H9 (cell line): ENCODE results near the gene SHC4. TPM values are rescaled to one million over a fixed set of nuclear protein-coding genes. Genes with fewer than 3 reads are reported as not detected.

ENCODE experiments used
- DNase-seq: peaks from one replicate; pipeline ENCODE4 v3.0.0-alpha.2; 2017
- H2AFZ ChIP-seq: one replicate; pipeline ENCODE4 v1.6.1; 2013; ENCODE audit warnings: mild to moderate bottlenecking, low read length, control low read depth, moderate library complexity
- H2AK5ac ChIP-seq: 2 replicates; pipeline ENCODE4 v1.6.1; 2013; ENCODE audit warnings: low read length, control low read depth, mixed read lengths; ENCODE audit not compliant: insufficient read length
- H2BK120ac ChIP-seq: one replicate; pipeline ENCODE4 v1.6.1; 2013; ENCODE audit warnings: low read depth, mild to moderate bottlenecking, low read length, control low read depth, inconsistent platforms; ENCODE audit not compliant: poor library complexity, severe bottlenecking
- H2BK12ac ChIP-seq: 2 replicates; pipeline ENCODE4 v1.6.1; 2013; ENCODE audit warnings: low read length, control low read depth, mixed read lengths, low read depth; ENCODE audit not compliant: insufficient read length
- H2BK15ac ChIP-seq: 2 replicates; pipeline ENCODE4 v1.6.1; 2013; ENCODE audit warnings: low read depth, low read length, control low read depth
- H2BK20ac ChIP-seq: one replicate; pipeline ENCODE4 v1.6.1; 2013; ENCODE audit warnings: low read depth, mild to moderate bottlenecking, low read length, control low read depth, inconsistent platforms; ENCODE audit not compliant: poor library complexity, severe bottlenecking
- H2BK5ac ChIP-seq: 2 replicates; pipeline ENCODE4 v1.6.1; 2013; ENCODE audit warnings: low read length, control low read depth, mixed read lengths; ENCODE audit not compliant: insufficient read length
- H3K14ac ChIP-seq: 2 replicates; pipeline ENCODE4 v1.6.1; 2013; ENCODE audit warnings: low read length, control low read depth; ENCODE audit not compliant: insufficient read depth
- H3K18ac ChIP-seq: 2 replicates; pipeline ENCODE4 v1.6.1; 2013; ENCODE audit warnings: low read depth, mild to moderate bottlenecking, mixed read lengths, low read length, control low read depth; ENCODE audit not compliant: insufficient read length
- H3K23ac ChIP-seq: 2 replicates; pipeline ENCODE4 v1.6.1; 2013; ENCODE audit warnings: low read length, control low read depth, mixed read lengths, low read depth; ENCODE audit not compliant: insufficient read length
- H3K23me2 ChIP-seq: 2 replicates; pipeline ENCODE4 v1.6.1; 2013; ENCODE audit warnings: low read depth, mild to moderate bottlenecking, mixed read lengths, low read length, control low read depth; ENCODE audit not compliant: insufficient read length, poor library complexity, severe bottlenecking
- H3K27ac ChIP-seq: 2 replicates; pipeline ENCODE4 v1.5.1; 2013; ENCODE audit warnings: low read length, control low read depth, mixed read lengths, low read depth; ENCODE audit not compliant: insufficient read length
- H3K27me3 ChIP-seq: 2 replicates; pipeline ENCODE4 v1.6.1; 2013; ENCODE audit warnings: low read length, control low read depth, inconsistent platforms; ENCODE audit not compliant: insufficient read depth
- H3K4ac ChIP-seq: 2 replicates; pipeline ENCODE4 v1.6.1; 2013; ENCODE audit warnings: low read depth, mild to moderate bottlenecking, control low read depth, inconsistent platforms, low read length, moderate library complexity
- H3K4me1 ChIP-seq: 2 replicates; pipeline ENCODE4 v1.6.1; 2013; ENCODE audit warnings: low read length, control low read depth, inconsistent platforms; ENCODE audit not compliant: insufficient read depth
- H3K4me2 ChIP-seq: 2 replicates; pipeline ENCODE4 v1.6.1; 2013; ENCODE audit warnings: low read length, control low read depth, mixed read lengths; ENCODE audit not compliant: insufficient read length, insufficient read depth
- H3K56ac ChIP-seq: 2 replicates; pipeline ENCODE4 v1.6.1; 2013; ENCODE audit warnings: low read depth, mild to moderate bottlenecking, mixed read lengths, low read length, control low read depth; ENCODE audit not compliant: insufficient read length
- H3K79me1 ChIP-seq: 2 replicates; pipeline ENCODE4 v1.6.1; 2013; ENCODE audit warnings: low read depth, mild to moderate bottlenecking, moderate library complexity, low read length, control low read depth, inconsistent platforms; ENCODE audit not compliant: insufficient read depth, poor library complexity, severe bottlenecking
- H3K79me2 ChIP-seq: 2 replicates; pipeline ENCODE4 v1.6.1; 2013; ENCODE audit warnings: low read length, control low read depth, inconsistent platforms; ENCODE audit not compliant: insufficient read depth
- H3K9ac ChIP-seq: 2 replicates; pipeline ENCODE4 v1.6.1; 2013; ENCODE audit warnings: low read length, control low read depth, mixed read lengths; ENCODE audit not compliant: insufficient read length; ENCODE audit errors: extremely low read depth
- H3K9me3 ChIP-seq: one replicate; pipeline ENCODE4 v1.6.1; 2013; ENCODE audit warnings: low read depth, low read length, inconsistent platforms; ENCODE audit not compliant: control insufficient read depth
- H3T11ph ChIP-seq: one replicate; pipeline ENCODE4 v1.6.1; 2013; ENCODE audit warnings: mild to moderate bottlenecking, low read length, control low read depth, inconsistent platforms
- H4K20me1 ChIP-seq: one replicate; pipeline ENCODE4 v1.6.1; 2013; ENCODE audit not compliant: control insufficient read depth, insufficient read length, insufficient read depth
- H4K5ac ChIP-seq: 2 replicates; pipeline ENCODE4 v1.6.1; 2013; ENCODE audit warnings: low read depth, mild to moderate bottlenecking, mixed read lengths, low read length, control low read depth; ENCODE audit not compliant: insufficient read length
- H4K8ac ChIP-seq: replicated peaks from 2 replicates; pipeline ENCODE4 v1.6.1; 2013; ENCODE audit warnings: low read length, control low read depth, mixed read lengths, low read depth; ENCODE audit not compliant: insufficient read length
- H4K91ac ChIP-seq: 2 replicates; pipeline ENCODE4 v1.6.1; 2013; ENCODE audit warnings: low read depth, mild to moderate bottlenecking, moderate library complexity, mixed read lengths, low read length, control low read depth; ENCODE audit not compliant: insufficient read length
- H3K27ac Mint-ChIP-seq, 3 experiments: 2 replicates in 2 of 3; 3 replicates in 1 of 3; pipeline ENCODE4 v1.8.0; 2020 to 2021; ENCODE audit warnings: mixed read lengths in 3 of 3, mild to moderate bottlenecking in 1 of 3, moderate library complexity in 1 of 3
- H3K27me3 Mint-ChIP-seq: 2 replicates; pipeline ENCODE4 v1.8.0; 2021; ENCODE audit warnings: low read depth, mild to moderate bottlenecking, moderate library complexity, mixed read lengths
- H3K36me3 Mint-ChIP-seq, 3 experiments: 2 replicates in 2 of 3; 3 replicates in 1 of 3; pipeline ENCODE4 v1.8.0; 2020 to 2021; ENCODE audit warnings: low read depth in 3 of 3, mixed read lengths in 3 of 3; ENCODE audit not compliant: insufficient read depth in 1 of 3
- H3K4me1 Mint-ChIP-seq, 2 experiments: 2 replicates each; pipeline ENCODE4 v1.8.0; 2020; ENCODE audit warnings: mixed read lengths in 2 of 2
- H3K4me3 Mint-ChIP-seq, 2 experiments: 2 replicates in 1 of 2; 3 replicates in 1 of 2; pipeline ENCODE4 v1.8.0; 2020 to 2021; ENCODE audit warnings: mild to moderate bottlenecking in 2 of 2, mixed read lengths in 2 of 2, moderate library complexity in 1 of 2
- H3K9me3 Mint-ChIP-seq, 2 experiments: 2 replicates in 1 of 2; 3 replicates in 1 of 2; pipeline ENCODE4 v1.8.0; 2020; ENCODE audit warnings: mild to moderate bottlenecking in 2 of 2, mixed read lengths in 2 of 2, moderate library complexity in 1 of 2
- CTCF ChIP-seq: fragments of 200-600 bp; sonication (generic); conservative IDR thresholded peaks from 3 replicates; pipeline ENCODE4 v1.8.0; 2021; ENCODE audit warnings: antibody characterized with exemption, mild to moderate bottlenecking
- WGBS: extraction: QIAGEN DNeasy Blood & Tissue Kit; methylation state at CpG from one replicate; pipeline ENCODE4 v1.1.7; 2013; ENCODE audit warnings: missing lambda C conversion rate, low lambda C conversion rate, mixed read lengths; ENCODE audit not compliant: insufficient read length; ENCODE audit errors: extremely low coverage; 5-methylcytosine and 5-hydroxymethylcytosine counted together
- total RNA-seq: library from RNA; stranded (reverse); gene quantifications from 2 replicates; pipeline ENCODE4 v1.2.1, GENCODE V29; 2021

The SHC4 gene
- total RNA-seq, 1 experiment from 2014 or later, result 0.26 TPM

DNA sequence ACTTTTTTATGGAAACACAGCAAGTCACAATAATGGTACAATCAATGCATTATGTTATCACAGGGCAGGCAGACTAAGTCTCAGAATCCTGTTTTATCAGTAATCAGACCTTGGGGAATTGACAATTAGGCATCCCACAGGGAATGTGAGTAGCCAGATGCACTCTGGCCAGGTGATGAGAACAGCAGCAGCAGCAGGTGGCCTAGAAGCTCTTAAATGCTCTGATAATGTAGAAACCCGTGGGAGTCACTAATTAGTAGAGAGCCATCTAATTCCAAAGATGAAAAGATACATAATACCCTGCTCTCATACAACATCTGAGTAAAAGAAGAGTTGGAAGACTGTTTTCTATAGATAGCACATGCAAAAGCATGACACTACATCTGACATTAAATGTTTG lies 165.4 kb downstream of the SHC4 start:
- Histone ChIP-seq H3K79me1 (no peaks in the 10 kb centered on the region), H3K14ac (no peak overlapping the region), H4K91ac (no peak overlapping the region), H4K5ac (no peak overlapping the region), H3K23ac (no peak overlapping the region), H3K4me2 (no peak overlapping the region), H2BK12ac (no peak overlapping the region), H3K4me1 (peaks cover 2% of the 10 kb centered on the region; the same call in 1 of the 2 replicates), H2AK5ac (no peak overlapping the region), H3K56ac (no peak overlapping the region), H3K27ac (no peak overlapping the region), H4K20me1 (no peaks in the 10 kb centered on the region), H2AFZ (no peak overlapping the region), H2BK5ac (no peak overlapping the region), H3K79me2 (no peaks in the 10 kb centered on the region), H2BK120ac (no peak overlapping the region), H2BK15ac (no peak overlapping the region), H2BK20ac (no peak overlapping the region), H4K8ac (no peak overlapping the region), H3T11ph (no peak overlapping the region), H3K9me3 (no peaks in the 10 kb centered on the region), H3K23me2 (no peaks in the 10 kb centered on the region), H3K9ac (no peak overlapping the region), H3K27me3 (no peaks in the 10 kb centered on the region), H3K4ac (no peak overlapping the region), H3K18ac (no peak overlapping the region)
- no peak overlapping the region for H3K27ac Mint-ChIP-seq
- no peaks in the 10 kb centered on the region for H3K27me3 Mint-ChIP-seq
- no peak for TF ChIP-seq CTCF
- H3K4me1 Mint-ChIP-seq, result peaks cover 8 to 35% of the 10 kb centered on the region in 2 experiments
- H3K36me3 Mint-ChIP-seq, result peaks cover 3 to 14% (median 14%) of the 10 kb centered on the region in 3 experiments; a peak in 6 of 7 replicates
- no peaks in the 10 kb centered on the region for H3K9me3 Mint-ChIP-seq
- peak; percentile 32 for DNase-seq
- WGBS, result no CpG with 5 or more reads among the region's 1 CpG
- H3K4me3 Mint-ChIP-seq, result peak overlapping the region in 1 of 2 experiments; percentile 13; a peak in 1 of 5 replicates
